AG04449 (cell line): ENCODE measurements around the gene TIFAB.

Source experiments
- CTCF ChIA-PET: fragments of 350-600 bp; formaldehyde crosslinking; extraction: SDS; loops from one replicate; lab custom pipeline; 2021; ENCODE audit warnings: antibody characterized with exemption; lab: Yijun Ruan, JAX
- POLR2A ChIA-PET: fragments of 400-600, 350-600 bp; formaldehyde crosslinking; extraction: SDS; loops from one replicate; lab custom pipeline; 2020; ENCODE audit warnings: antibody characterized with exemption, inconsistent platforms; lab: Yijun Ruan, JAX
- DNase-seq: peaks from one replicate; pipeline ENCODE4 v3.0.0-alpha.2; 2010; ENCODE audit warnings: low read depth, low spot score
- H3K4me3 ChIP-seq: 2 replicates; pipeline ENCODE4 v1.5.1; 2011; ENCODE audit warnings: low read depth, mild to moderate bottlenecking, control low read depth, low read length
- CTCF ChIP-seq: IDR thresholded peaks from one replicate; pipeline ENCODE4 v1.5.1; 2011; ENCODE audit warnings: mild to moderate bottlenecking, moderate library complexity, low read length, control low read depth, inconsistent platforms; ENCODE audit not compliant: insufficient read depth; ENCODE audit errors: missing control alignments

Gene TIFAB

GRCh38 chr5:135451581-135452320, 400 bp downstream of the TIFAB start:
- no peak for TF ChIP-seq CTCF
- no peak for DNase-seq
- no peak overlapping the region for H3K4me3 ChIP-seq
- POLR2A ChIA-PET: no interaction called here
- CTCF ChIA-PET: interaction anchor here (1.2 to 37.5 kb wide), 4 partner anchors 10 to 110 kb away, joined by 3 to 2422 read pairs (median 10); partner anchors contain the start of gene CXCL14

DNA sequence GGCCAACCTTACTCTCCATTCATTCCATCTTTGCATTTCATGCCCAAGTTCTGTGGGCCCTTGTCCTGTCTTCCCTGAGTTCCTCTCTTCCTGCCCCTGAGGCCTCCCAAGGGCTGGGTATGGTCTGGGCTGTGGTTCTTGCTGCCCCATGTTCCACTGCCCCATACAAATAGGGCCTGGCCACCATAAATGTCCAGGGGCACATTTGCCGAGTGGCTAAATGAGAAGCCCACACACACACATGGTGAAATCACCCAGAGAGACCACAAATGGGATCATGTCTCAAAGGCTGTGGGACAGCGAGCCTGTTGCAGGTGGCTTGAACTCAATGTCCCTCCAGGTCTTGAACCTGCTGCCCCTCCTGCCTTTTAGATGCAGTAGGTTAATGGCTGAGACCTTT, 1.2 kb downstream of the TIFAB start:
- ChIA-PET POLR2A (no interaction called here), CTCF (interaction anchor here (4.9 to 37.5 kb wide), 2 partner anchors 14 to 111 kb away, joined by 27 to 2422 read pairs; partner anchors contain the start of gene CXCL14)
- H3K4me3 ChIP-seq: no peak overlapping the region
- DNase-seq: no peak
- no peak for TF ChIP-seq CTCF

- ChIA-PET CTCF (interaction anchor here (0.8 to 37.5 kb wide), 4 partner anchors 11 to 111 kb away, joined by 3 to 2422 read pairs (median 16); partner anchors contain the start of gene CXCL14), POLR2A (no interaction called here)
- no peak for DNase-seq
- H3K4me3 ChIP-seq: no peak overlapping the region
- TF ChIP-seq CTCF: no peak
Observed at GRCh38 chr5:135450336-135450735, 1.8 kb downstream of the TIFAB start.

- no peak for DNase-seq
- no peak for TF ChIP-seq CTCF
- H3K4me3 ChIP-seq: no peak overlapping the region
- ChIA-PET CTCF (interaction anchor here (0.8 to 37.5 kb wide), 7 partner anchors 7 to 112 kb away, joined by 3 to 2422 read pairs (median 27); partner anchors contain the start of gene CXCL14), POLR2A (no interaction called here)
Observed at GRCh38 chr5:135449644-135450043, 2.5 kb downstream of the TIFAB start.

DNA sequence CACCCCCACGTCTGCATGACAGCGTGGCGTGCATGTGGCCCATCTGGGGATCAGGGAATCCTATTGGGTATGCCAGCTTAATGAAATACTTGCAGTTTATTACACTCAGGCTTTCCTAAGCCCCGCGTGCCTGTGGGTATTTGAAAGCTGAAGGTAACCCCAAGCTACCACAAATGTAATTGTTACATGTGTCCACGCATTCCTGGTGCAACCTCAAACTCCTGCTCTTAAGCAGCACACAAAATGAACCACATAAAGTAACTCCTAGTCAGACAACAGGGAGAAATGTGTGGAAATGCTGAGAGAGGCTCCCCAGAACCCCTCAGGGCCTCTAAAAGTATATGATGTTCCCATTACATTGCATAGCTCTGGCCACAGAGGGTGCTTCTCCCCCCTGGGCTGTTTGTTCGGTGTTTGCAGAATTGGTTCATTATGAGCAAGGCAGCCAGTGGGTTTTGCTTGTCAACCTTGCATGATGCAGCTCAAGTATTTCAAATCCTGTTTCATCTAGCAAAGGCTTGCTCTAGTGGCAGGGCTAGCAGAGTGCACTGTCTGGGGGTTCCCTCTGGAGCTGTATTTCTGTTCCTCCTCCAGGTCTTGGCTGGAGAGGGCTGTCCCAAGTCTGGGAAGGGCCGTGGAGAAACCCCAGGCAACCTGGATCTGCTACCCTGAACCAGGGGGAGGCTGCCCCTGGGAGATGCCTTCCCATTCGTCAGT, 3.2 kb downstream of the TIFAB start:
- no peak for TF ChIP-seq CTCF
- ChIA-PET CTCF (interaction anchor here (1.4 to 37.5 kb wide), 7 partner anchors 8 to 113 kb away, joined by 5 to 2422 read pairs (median 27); partner anchors contain the start of gene CXCL14), POLR2A (no interaction called here)
- DNase-seq: no peak
- no peak overlapping the region for H3K4me3 ChIP-seq
